Measurements from ENCODE around the gene NKD2.

DNA sequence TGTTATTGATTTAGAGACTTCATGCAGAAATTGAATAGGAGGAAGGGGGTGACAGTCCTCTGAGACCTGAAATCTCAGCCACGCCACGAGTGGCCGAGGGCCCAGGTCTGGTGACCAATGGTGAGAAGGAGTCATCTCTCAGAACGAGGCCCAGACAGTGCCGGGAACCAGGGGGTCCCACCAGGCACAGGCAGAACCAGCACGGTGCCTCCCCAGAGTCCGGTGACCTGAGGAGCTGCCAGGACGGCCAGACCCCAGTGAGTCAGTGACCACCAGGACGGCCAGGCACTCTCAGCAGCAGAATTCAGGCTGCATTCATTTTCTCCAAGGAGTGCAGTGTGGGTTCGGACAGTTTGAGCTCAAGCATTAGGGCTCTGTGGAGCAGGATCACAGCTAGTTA, 43.8 kb upstream of the NKD2 start:
- TF ChIP-seq, protein P1, sequence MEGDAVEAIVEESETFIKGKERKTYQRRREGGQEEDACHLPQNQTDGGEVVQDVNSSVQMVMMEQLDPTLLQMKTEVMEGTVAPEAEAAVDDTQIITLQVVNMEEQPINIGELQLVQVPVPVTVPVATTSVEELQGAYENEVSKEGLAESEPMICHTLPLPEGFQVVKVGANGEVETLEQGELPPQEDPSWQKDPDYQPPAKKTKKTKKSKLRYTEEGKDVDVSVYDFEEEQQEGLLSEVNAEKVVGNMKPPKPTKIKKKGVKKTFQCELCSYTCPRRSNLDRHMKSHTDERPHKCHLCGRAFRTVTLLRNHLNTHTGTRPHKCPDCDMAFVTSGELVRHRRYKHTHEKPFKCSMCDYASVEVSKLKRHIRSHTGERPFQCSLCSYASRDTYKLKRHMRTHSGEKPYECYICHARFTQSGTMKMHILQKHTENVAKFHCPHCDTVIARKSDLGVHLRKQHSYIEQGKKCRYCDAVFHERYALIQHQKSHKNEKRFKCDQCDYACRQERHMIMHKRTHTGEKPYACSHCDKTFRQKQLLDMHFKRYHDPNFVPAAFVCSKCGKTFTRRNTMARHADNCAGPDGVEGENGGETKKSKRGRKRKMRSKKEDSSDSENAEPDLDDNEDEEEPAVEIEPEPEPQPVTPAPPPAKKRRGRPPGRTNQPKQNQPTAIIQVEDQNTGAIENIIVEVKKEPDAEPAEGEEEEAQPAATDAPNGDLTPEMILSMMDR (IDR thresholded peaks at IDR 0.05), result no peak
- no peak for TF ChIP-seq ESRRA (CRISPR knock-in tag; IDR thresholded peaks at IDR 0.05; ENCODE audit: borderline replicate concordance)
- TF ChIP-seq NR3C1 (CRISPR knock-in tag; conservative IDR thresholded peaks at IDR 0.05; ENCODE audit: low read depth), result no peak
- TF ChIP-seq ELF4 (CRISPR knock-in tag; IDR thresholded peaks at IDR 0.05; ENCODE audit: low read depth), result no peak
- TF ChIP-seq, protein P2, sequence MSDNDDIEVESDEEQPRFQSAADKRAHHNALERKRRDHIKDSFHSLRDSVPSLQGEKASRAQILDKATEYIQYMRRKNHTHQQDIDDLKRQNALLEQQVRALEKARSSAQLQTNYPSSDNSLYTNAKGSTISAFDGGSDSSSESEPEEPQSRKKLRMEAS (CRISPR knock-in tag; IDR thresholded peaks at IDR 0.05), result no peak
- TF ChIP-seq FOXK1 (CRISPR knock-in tag; IDR thresholded peaks at IDR 0.05), result no peak
- no peak for TF ChIP-seq NFYB (CRISPR knock-in tag; conservative IDR thresholded peaks at IDR 0.05; ENCODE audit: low read depth)
- no peak for TF ChIP-seq ZNF263 (CRISPR knock-in tag; IDR thresholded peaks at IDR 0.05; ENCODE audit: low read depth)
- no peak for TF ChIP-seq JUN (CRISPR knock-in tag; IDR thresholded peaks at IDR 0.05)

All from WTC11 (cell line).